Dedifferentiated amniotic fluid mesenchymal stem cell (primary cell): ENCODE measurements around the gene HIP1R.
"Not testable (repeated sequence)": the region's sequence is repeated elsewhere in the genome, so short reads cannot be mapped to it uniquely, and the experiment has no call there.

Source experiments
- DNase-seq: peaks from one replicate; pipeline ENCODE4 v3.0.0-alpha.2; 2016; ENCODE audit errors: extremely low spot score

The HIP1R gene

GRCh38 chr12:122892724-122893123, 57.5 kb downstream of the HIP1R start:
- not testable (repeated sequence) for DNase-seq

GRCh38 chr12:122893208-122894153, 58.2 kb downstream of the HIP1R start:
- DNase-seq: no peak

- no peak for DNase-seq
Measured at GRCh38 chr12:122894193-122895121, 59.2 kb downstream of the HIP1R start.

- DNase-seq: no peak
Measured at GRCh38 chr12:122895320-122895703, 60.1 kb downstream of the HIP1R start.

- peak; percentile 86 for DNase-seq
Measured at GRCh38 chr12:122895704-122896636, 60.7 kb downstream of the HIP1R start, which contains the start of gene VPS37B. Gene VPS37B (minus strand): TSS chr12:122896124. CDS start chr12:122896062, 62 bp downstream.

- DNase-seq: no peak
Measured at GRCh38 chr12:122896662-122897061, 61.4 kb downstream of the HIP1R start.

GRCh38 chr12:122899887-122900286, 64.6 kb downstream of the HIP1R start:
- no peak for DNase-seq

- no peak for DNase-seq
Measured at GRCh38 chr12:122902854-122903692, 67.8 kb downstream of the HIP1R start.

- DNase-seq: no peak
Measured at GRCh38 chr12:122903693-122904034, 68.4 kb downstream of the HIP1R start.

- not testable (repeated sequence) for DNase-seq
Measured at GRCh38 chr12:122905258-122905657, 70.0 kb downstream of the HIP1R start.

GRCh38 chr12:122908915-122909314, 73.7 kb downstream of the HIP1R start:
- no peak for DNase-seq

GRCh38 chr12:122909442-122910288, 74.4 kb downstream of the HIP1R start:
- DNase-seq: no peak
